Cardiac septum (tissue), 1 donor: ENCODE data around the gene ADGRV1. TPM values are rescaled to one million over a fixed set of nuclear protein-coding genes. Genes with fewer than 3 reads are reported as not detected.

Source experiments
- DNase-seq: peaks from one replicate; pipeline ENCODE4 v3.0.0-alpha.2; 2020; ENCODE audit warnings: low spot score
- intact Hi-C: fragments of 100-400 bp; cut with DNase I; formaldehyde crosslinking; loops from one replicate; pipeline ENCODE4 v1.14.0; 2022
- total RNA-seq: library from RNA; stranded (reverse); fragmentation: NEBNext Ultra II Directional; extraction: Animal tissue kit (Norgen Biotek cat#: 25700); gene quantifications from one replicate; pipeline ENCODE4 v1.2.1, GENCODE V29; 2021
- donor health status: DM: no; HTN: no; CAD: no.

ADGRV1 gene
- total RNA-seq, 1 donor from 2014 or later, result 0.19 TPM

GRCh38 chr5:91144491-91145332 is 586.1 kb downstream of the ADGRV1 start:
- intact Hi-C loops, result loop anchor here (5.0 kb wide), 1 partner anchor 37 kb away; no protein-coding TSS in a partner anchor
- no peak for DNase-seq

GRCh38 chr5:91145333-91145620 is 586.7 kb downstream of the ADGRV1 start:
- intact Hi-C loops, result loop anchor here (5.0 kb wide), 1 partner anchor 38 kb away; no protein-coding TSS in a partner anchor
- no peak for DNase-seq

GRCh38 chr5:91146230-91146629 is 587.6 kb downstream of the ADGRV1 start:
- intact Hi-C loops, result loop anchor here (5.0 kb wide), 1 partner anchor 39 kb away; no protein-coding TSS in a partner anchor
- DNase-seq, result no peak

GRCh38 chr5:91146905-91147600 is 588.5 kb downstream of the ADGRV1 start:
- peak; percentile 87 for DNase-seq
- intact Hi-C loops, result loop anchor here (5.0 kb wide), 1 partner anchor 40 kb away; no protein-coding TSS in a partner anchor

- intact Hi-C loops, result no loop called here
- DNase-seq, result no peak
Observed at GRCh38 chr5:91150234-91150633, 591.6 kb downstream of the ADGRV1 start.

- no peak for DNase-seq
Observed at GRCh38 chr5:91150636-91151035, 592.0 kb downstream of the ADGRV1 start.

GRCh38 chr5:91151947-91152346 is 593.4 kb downstream of the ADGRV1 start:
- intact Hi-C loops, result no loop called here
- no peak for DNase-seq

More at GRCh38 chr5:91150636-91151035, 592.0 kb downstream of the ADGRV1 start:
- intact Hi-C loops, result no loop called here

- intact Hi-C loops, result no loop called here
Observed at GRCh38 chr5:91154338-91154737, 595.7 kb downstream of the ADGRV1 start.

GRCh38 chr5:91155274-91155673 is 596.7 kb downstream of the ADGRV1 start:
- intact Hi-C loops, result no loop called here
- DNase-seq, result no peak

More at GRCh38 chr5:91154338-91154737, 595.7 kb downstream of the ADGRV1 start:
- no peak for DNase-seq

GRCh38 chr5:91156242-91156641 is 597.6 kb downstream of the ADGRV1 start:
- DNase-seq, result no peak
- intact Hi-C loops, result no loop called here

GRCh38 chr5:91158011-91158410 is 599.4 kb downstream of the ADGRV1 start:
- DNase-seq, result no peak
- intact Hi-C loops, result no loop called here

- DNase-seq, result no peak
- intact Hi-C loops, result loop anchor here (5.0 kb wide), 1 partner anchor 32 kb away; no protein-coding TSS in a partner anchor
Observed at GRCh38 chr5:91159647-91160046, 601.0 kb downstream of the ADGRV1 start.

- intact Hi-C loops, result loop anchor here (5.0 kb wide), 1 partner anchor 33 kb away; no protein-coding TSS in a partner anchor
- no peak for DNase-seq
Observed at GRCh38 chr5:91160714-91161285, 602.2 kb downstream of the ADGRV1 start.

GRCh38 chr5:91162534-91163381 is 604.2 kb downstream of the ADGRV1 start:
- DNase-seq, result peak; percentile 91
- intact Hi-C loops, result loop anchor here (5.0 kb wide), 1 partner anchor 35 kb away; no protein-coding TSS in a partner anchor

GRCh38 chr5:91164424-91164823 is 605.8 kb downstream of the ADGRV1 start:
- no peak for DNase-seq
- intact Hi-C loops, result loop anchor here (5.0 kb wide), 1 partner anchor 37 kb away; no protein-coding TSS in a partner anchor

- DNase-seq, result no peak
- intact Hi-C loops, result no loop called here
Observed at GRCh38 chr5:91166059-91166807, 607.6 kb downstream of the ADGRV1 start.

GRCh38 chr5:91168859-91169258 is 610.3 kb downstream of the ADGRV1 start:
- no peak for DNase-seq
- intact Hi-C loops, result no loop called here

GRCh38 chr5:91170266-91170665 is 611.7 kb downstream of the ADGRV1 start:
- intact Hi-C loops, result no loop called here
- DNase-seq, result no peak

- intact Hi-C loops, result no loop called here
- DNase-seq, result no peak
Observed at GRCh38 chr5:91171322-91171721, 612.7 kb downstream of the ADGRV1 start.
